ENCODE results near the gene VGLL4.

DNA sequence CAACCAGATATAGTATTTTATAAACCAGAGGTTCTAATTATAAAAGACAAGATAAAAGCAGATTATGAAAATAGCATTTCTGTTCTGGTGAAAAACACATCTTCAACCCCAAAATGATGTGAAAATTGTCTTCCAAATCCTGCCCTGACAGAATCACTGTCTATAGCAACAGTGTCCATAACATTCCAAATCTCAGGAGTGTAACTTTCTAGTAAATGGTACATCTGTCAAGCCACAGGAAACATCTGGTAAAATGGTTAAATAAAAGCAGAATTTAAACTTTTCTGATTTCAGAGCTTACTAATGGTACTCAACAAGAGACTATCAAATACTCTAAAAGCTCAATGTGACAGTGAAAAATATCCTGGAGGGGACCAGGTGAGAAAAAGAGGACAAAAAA is 60.5 kb downstream of the VGLL4 start:
- TF ChIP-seq SMC3 (conservative IDR thresholded peaks at IDR 0.05; ENCODE audit: poor library complexity) (no peak), POLR2AphosphoS5 (IDR thresholded peaks at IDR 0.05) (no peak), EP300 (conservative IDR thresholded peaks at IDR 0.05; ENCODE audit: poor library complexity, severe bottlenecking) (no peak), EZH2 (IDR thresholded peaks at IDR 0.05; ENCODE audit: borderline replicate concordance, insufficient read depth, low read length, poor library complexity, severe bottlenecking) (no peak)
- TF ChIP-seq, protein P1, sequence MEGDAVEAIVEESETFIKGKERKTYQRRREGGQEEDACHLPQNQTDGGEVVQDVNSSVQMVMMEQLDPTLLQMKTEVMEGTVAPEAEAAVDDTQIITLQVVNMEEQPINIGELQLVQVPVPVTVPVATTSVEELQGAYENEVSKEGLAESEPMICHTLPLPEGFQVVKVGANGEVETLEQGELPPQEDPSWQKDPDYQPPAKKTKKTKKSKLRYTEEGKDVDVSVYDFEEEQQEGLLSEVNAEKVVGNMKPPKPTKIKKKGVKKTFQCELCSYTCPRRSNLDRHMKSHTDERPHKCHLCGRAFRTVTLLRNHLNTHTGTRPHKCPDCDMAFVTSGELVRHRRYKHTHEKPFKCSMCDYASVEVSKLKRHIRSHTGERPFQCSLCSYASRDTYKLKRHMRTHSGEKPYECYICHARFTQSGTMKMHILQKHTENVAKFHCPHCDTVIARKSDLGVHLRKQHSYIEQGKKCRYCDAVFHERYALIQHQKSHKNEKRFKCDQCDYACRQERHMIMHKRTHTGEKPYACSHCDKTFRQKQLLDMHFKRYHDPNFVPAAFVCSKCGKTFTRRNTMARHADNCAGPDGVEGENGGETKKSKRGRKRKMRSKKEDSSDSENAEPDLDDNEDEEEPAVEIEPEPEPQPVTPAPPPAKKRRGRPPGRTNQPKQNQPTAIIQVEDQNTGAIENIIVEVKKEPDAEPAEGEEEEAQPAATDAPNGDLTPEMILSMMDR (IDR thresholded peaks at IDR 0.05; ENCODE audit: poor library complexity, severe bottlenecking), result no peak
